ENCODE results near the gene CCDC149. TPM values are rescaled to one million over a fixed set of nuclear protein-coding genes. Genes with fewer than 3 reads are reported as not detected.

The CCDC149 gene
- total and polyA plus RNA-seq, 2 experiments from 2014 or later: 12.3 to 13.3 TPM

DNA sequence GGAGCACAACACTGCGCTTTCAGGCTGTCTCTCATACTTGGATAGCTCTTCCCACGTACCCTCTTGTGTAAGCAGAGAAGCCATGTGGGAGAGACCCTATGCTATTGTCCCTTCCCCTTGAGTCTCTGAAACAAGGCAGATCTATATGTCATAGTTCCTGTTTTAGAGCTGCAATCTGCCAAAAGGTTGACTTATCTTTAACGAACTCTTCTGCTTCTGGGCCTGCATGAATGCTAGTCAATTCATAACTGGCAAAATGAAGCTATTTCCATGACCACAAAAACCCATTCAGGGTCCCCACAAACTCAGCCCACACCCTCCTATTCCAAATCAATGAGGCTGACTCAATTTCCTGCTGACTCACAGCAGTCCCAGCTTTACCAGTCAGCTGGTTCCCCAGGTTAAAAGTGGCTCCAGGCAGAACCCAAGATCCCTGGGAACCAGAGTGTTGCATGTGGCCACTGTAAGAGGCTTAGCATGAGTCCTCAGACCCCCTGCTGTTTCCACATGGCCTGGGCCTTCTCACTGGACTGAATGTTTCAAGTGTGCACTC, 142.7 kb downstream of the CCDC149 start:
- Histone ChIP-seq H3K9me2 (replicated peaks; ENCODE audit: insufficient read depth) (no peaks in the 10 kb centered on the region), H3K4me3 (no peak overlapping the region), H3K27me3 (no peaks in the 10 kb centered on the region), H3K36me3 (replicated peaks; ENCODE audit: insufficient read depth, low read depth) (no peaks in the 10 kb centered on the region), H3K4me2 (no peak overlapping the region), H2AFZ (no peak overlapping the region), H3K9me3 (ENCODE audit: low read depth) (no peaks in the 10 kb centered on the region), H3K4me1 (ENCODE audit: insufficient read depth) (no peaks in the 10 kb centered on the region), H3K79me2 (no peaks in the 10 kb centered on the region), H3K27ac (no peak overlapping the region), H4K20me1 (ENCODE audit: insufficient read depth, poor library complexity, severe bottlenecking) (no peaks in the 10 kb centered on the region)
- DNase-seq (ENCODE audit: low spot score): no peak
- WGBS (ENCODE audit: low lambda C conversion rate, missing lambda C conversion rate): 91% methylated on average over 3 of the region's 3 CpGs
- TF ChIP-seq, protein P1, sequence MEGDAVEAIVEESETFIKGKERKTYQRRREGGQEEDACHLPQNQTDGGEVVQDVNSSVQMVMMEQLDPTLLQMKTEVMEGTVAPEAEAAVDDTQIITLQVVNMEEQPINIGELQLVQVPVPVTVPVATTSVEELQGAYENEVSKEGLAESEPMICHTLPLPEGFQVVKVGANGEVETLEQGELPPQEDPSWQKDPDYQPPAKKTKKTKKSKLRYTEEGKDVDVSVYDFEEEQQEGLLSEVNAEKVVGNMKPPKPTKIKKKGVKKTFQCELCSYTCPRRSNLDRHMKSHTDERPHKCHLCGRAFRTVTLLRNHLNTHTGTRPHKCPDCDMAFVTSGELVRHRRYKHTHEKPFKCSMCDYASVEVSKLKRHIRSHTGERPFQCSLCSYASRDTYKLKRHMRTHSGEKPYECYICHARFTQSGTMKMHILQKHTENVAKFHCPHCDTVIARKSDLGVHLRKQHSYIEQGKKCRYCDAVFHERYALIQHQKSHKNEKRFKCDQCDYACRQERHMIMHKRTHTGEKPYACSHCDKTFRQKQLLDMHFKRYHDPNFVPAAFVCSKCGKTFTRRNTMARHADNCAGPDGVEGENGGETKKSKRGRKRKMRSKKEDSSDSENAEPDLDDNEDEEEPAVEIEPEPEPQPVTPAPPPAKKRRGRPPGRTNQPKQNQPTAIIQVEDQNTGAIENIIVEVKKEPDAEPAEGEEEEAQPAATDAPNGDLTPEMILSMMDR (IDR thresholded peaks at IDR 0.05; ENCODE audit: poor library complexity): no peak
- TF ChIP-seq EZH2phosphoT487 (IDR thresholded peaks at IDR 0.05; ENCODE audit: low read depth, severe bottlenecking, unreplicated experiment): no peak
- TF ChIP-seq EZH2 (IDR thresholded peaks at IDR 0.05; ENCODE audit: borderline replicate concordance): no peak

- Histone ChIP-seq H3K27me3 (no peaks in the 10 kb centered on the region), H3K27ac (no peak overlapping the region), H3K9me3 (ENCODE audit: low read depth) (no peaks in the 10 kb centered on the region), H3K4me3 (no peak overlapping the region), H3K4me1 (ENCODE audit: insufficient read depth) (no peaks in the 10 kb centered on the region), H3K4me2 (no peak overlapping the region), H3K36me3 (replicated peaks; ENCODE audit: insufficient read depth, low read depth) (no peaks in the 10 kb centered on the region), H3K79me2 (no peaks in the 10 kb centered on the region), H4K20me1 (ENCODE audit: insufficient read depth, poor library complexity, severe bottlenecking) (no peaks in the 10 kb centered on the region), H2AFZ (no peak overlapping the region), H3K9me2 (replicated peaks; ENCODE audit: insufficient read depth) (no peaks in the 10 kb centered on the region)
- no peak for TF ChIP-seq EZH2 (IDR thresholded peaks at IDR 0.05; ENCODE audit: borderline replicate concordance)
- no peak for TF ChIP-seq EZH2phosphoT487 (IDR thresholded peaks at IDR 0.05; ENCODE audit: low read depth, severe bottlenecking, unreplicated experiment)
- TF ChIP-seq, protein P1 (IDR thresholded peaks at IDR 0.05; ENCODE audit: poor library complexity): no peak
- DNase-seq (ENCODE audit: low spot score): no peak
- 79% methylated on average over 2 of the region's 2 CpGs for WGBS (ENCODE audit: low lambda C conversion rate, missing lambda C conversion rate)
These were observed 143.3 kb downstream of the CCDC149 start for GRCh38 chr4:24769571-24769970.

DNA sequence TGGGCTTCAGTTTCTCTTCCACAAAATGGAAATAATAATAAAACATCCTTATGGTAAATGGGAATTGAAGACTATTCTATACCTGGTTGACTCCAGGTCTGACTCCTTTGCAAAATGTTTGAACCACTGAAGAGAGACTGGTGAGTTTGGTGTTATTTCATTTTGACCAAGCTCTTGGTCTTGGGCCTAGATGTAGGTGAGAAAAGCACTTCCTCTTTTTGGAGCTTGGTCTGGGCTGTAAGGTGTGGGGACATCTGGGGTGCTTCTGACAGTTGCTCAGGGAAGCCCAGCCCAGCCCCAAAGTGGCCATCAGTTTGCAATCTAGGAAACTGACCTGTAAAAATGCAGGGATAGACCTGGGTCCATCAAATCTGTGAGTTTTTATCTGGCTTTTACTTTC, 144.2 kb downstream of the CCDC149 start:
- no peak for DNase-seq (ENCODE audit: low spot score)
- Histone ChIP-seq H3K9me2 (replicated peaks; ENCODE audit: insufficient read depth) (no peaks in the 10 kb centered on the region), H3K27me3 (no peaks in the 10 kb centered on the region), H3K4me2 (no peak overlapping the region), H4K20me1 (ENCODE audit: insufficient read depth, poor library complexity, severe bottlenecking) (no peaks in the 10 kb centered on the region), H3K36me3 (replicated peaks; ENCODE audit: insufficient read depth, low read depth) (no peaks in the 10 kb centered on the region), H3K9me3 (ENCODE audit: low read depth) (no peaks in the 10 kb centered on the region), H3K4me1 (ENCODE audit: insufficient read depth) (no peaks in the 10 kb centered on the region), H2AFZ (no peak overlapping the region), H3K4me3 (no peak overlapping the region), H3K79me2 (no peaks in the 10 kb centered on the region), H3K27ac (no peak overlapping the region)
- no peak for TF ChIP-seq EZH2 (IDR thresholded peaks at IDR 0.05; ENCODE audit: borderline replicate concordance)
- TF ChIP-seq, protein P1 (IDR thresholded peaks at IDR 0.05; ENCODE audit: poor library complexity): no peak
- no peak for TF ChIP-seq EZH2phosphoT487 (IDR thresholded peaks at IDR 0.05; ENCODE audit: low read depth, severe bottlenecking, unreplicated experiment)

DNA sequence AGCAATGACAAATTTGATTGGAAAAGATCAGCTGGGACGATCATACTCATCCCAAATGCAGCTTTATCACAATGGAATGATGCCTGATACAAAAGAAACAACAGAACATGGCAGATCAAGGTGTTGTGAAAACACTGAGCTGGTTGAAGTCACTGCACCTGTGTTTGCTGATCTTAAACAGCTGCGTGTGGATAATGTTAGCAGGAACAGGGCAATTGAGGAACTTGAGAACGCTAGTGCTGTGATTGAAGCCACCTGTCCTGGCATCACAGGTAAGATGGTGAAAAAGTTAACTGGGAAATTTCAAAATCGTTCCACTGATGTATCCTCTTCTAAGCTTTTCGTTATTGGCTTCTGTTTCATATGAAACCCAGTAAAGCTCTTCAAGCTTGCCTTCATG, 144.8 kb downstream of the CCDC149 start:
- DNase-seq (ENCODE audit: low spot score): no peak
- H3K9me2 ChIP-seq (replicated peaks; ENCODE audit: insufficient read depth): no peaks in the 10 kb centered on the region
- H4K20me1 ChIP-seq (ENCODE audit: insufficient read depth, poor library complexity, severe bottlenecking): no peaks in the 10 kb centered on the region
- H3K27me3 ChIP-seq: no peaks in the 10 kb centered on the region
- no peak overlapping the region for H3K4me2 ChIP-seq
- no peak overlapping the region for H3K4me3 ChIP-seq
- H2AFZ ChIP-seq: no peak overlapping the region
- TF ChIP-seq EZH2phosphoT487 (IDR thresholded peaks at IDR 0.05; ENCODE audit: low read depth, severe bottlenecking, unreplicated experiment) (no peak), EZH2 (IDR thresholded peaks at IDR 0.05; ENCODE audit: borderline replicate concordance) (no peak)
- TF ChIP-seq, protein P1 (IDR thresholded peaks at IDR 0.05; ENCODE audit: poor library complexity): no peak
- H3K4me1 ChIP-seq (ENCODE audit: insufficient read depth): no peaks in the 10 kb centered on the region
- H3K9me3 ChIP-seq (ENCODE audit: low read depth): no peaks in the 10 kb centered on the region
- no peaks in the 10 kb centered on the region for H3K36me3 ChIP-seq (replicated peaks; ENCODE audit: insufficient read depth, low read depth)
- WGBS (ENCODE audit: low lambda C conversion rate, missing lambda C conversion rate): 67% methylated on average over 5 of the region's 5 CpGs
- H3K79me2 ChIP-seq: no peaks in the 10 kb centered on the region
- H3K27ac ChIP-seq: no peak overlapping the region
